Large intestine (tissue), 3 donors: ENCODE results near the gene CCL26. TPM values are rescaled to one million over a fixed set of nuclear protein-coding genes. Genes with fewer than 3 reads are reported as not detected.
"Not testable (repeated sequence)": the region's sequence is repeated elsewhere in the genome, so short reads cannot be mapped to it uniquely, and the experiment has no call there.

Experiments
- DNase-seq, 2 donors: peaks; one replicate each; pipeline versions ENCODE4 v3.0.0 to v3.0.0-alpha.2; 2013
- H3K27ac ChIP-seq: one replicate; pipeline ENCODE4 v1.5.1; 2013; ENCODE audit warnings: low read length
- H3K27me3 ChIP-seq: 2 replicates; pipeline ENCODE4 v1.6.1; 2013; ENCODE audit warnings: low read length; ENCODE audit not compliant: control insufficient read depth, insufficient read depth
- H3K36me3 ChIP-seq: 2 replicates; pipeline ENCODE4 v1.6.1; 2013; ENCODE audit warnings: low read length; ENCODE audit not compliant: control insufficient read depth, insufficient read depth
- H3K4me1 ChIP-seq: one replicate; pipeline ENCODE4 v1.6.1; 2013; ENCODE audit warnings: low read length; ENCODE audit not compliant: control insufficient read depth, insufficient read depth
- H3K4me3 ChIP-seq: one replicate; pipeline ENCODE4 v1.5.1; 2013; ENCODE audit warnings: low read length
- H3K9me3 ChIP-seq: one replicate; pipeline ENCODE4 v1.6.1; 2013; ENCODE audit warnings: mild to moderate bottlenecking, low read depth, low read length, moderate library complexity; ENCODE audit not compliant: control insufficient read depth
- WGBS: methylation state at CpG from one replicate; pipeline ENCODE4 v1.1.5; 2013; ENCODE audit warnings: low lambda C conversion rate; ENCODE audit not compliant: insufficient coverage; 5-methylcytosine and 5-hydroxymethylcytosine counted together
- polyA plus RNA-seq: library from polyadenylated mRNA; unstranded; fragments of 120-200 nt; gene quantifications from one replicate; pipeline ENCODE4 v1.2.1, GENCODE V29; 2013

Gene CCL26
- polyA plus RNA-seq, 1 donor = 0.12 TPM

DNA sequence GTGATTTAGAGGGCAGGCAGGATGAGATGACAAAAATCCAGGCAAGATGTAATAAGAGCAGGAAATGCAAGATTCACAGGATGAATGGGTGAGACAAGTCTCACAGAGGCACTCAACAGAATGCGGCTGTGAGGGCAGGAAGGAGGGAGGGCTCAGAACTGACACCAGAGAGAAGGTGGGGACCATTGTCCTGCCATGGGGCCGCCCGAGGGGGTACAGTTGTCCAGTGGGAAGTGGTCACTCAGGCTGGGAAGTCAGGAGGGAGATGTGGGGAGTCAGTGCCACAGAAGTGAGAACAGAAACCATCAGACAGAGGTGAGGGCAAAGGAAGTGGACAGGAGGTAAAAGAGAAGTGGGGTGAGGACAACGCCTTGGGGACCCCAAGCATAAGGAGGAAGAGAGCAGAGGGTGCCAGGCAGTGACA lies 42.1 kb downstream of the CCL26 start:
- WGBS = no CpG with 5 or more reads among the region's 4 CpGs
- DNase-seq = no peak
- H3K27me3 ChIP-seq = no peaks in the 10 kb centered on the region
- H3K36me3 ChIP-seq = no peaks in the 10 kb centered on the region
- H3K4me1 ChIP-seq = no peaks in the 10 kb centered on the region
- H3K27ac ChIP-seq = no peak overlapping the region
- H3K4me3 ChIP-seq = no peak overlapping the region
- H3K9me3 ChIP-seq = no peaks in the 10 kb centered on the region

DNA sequence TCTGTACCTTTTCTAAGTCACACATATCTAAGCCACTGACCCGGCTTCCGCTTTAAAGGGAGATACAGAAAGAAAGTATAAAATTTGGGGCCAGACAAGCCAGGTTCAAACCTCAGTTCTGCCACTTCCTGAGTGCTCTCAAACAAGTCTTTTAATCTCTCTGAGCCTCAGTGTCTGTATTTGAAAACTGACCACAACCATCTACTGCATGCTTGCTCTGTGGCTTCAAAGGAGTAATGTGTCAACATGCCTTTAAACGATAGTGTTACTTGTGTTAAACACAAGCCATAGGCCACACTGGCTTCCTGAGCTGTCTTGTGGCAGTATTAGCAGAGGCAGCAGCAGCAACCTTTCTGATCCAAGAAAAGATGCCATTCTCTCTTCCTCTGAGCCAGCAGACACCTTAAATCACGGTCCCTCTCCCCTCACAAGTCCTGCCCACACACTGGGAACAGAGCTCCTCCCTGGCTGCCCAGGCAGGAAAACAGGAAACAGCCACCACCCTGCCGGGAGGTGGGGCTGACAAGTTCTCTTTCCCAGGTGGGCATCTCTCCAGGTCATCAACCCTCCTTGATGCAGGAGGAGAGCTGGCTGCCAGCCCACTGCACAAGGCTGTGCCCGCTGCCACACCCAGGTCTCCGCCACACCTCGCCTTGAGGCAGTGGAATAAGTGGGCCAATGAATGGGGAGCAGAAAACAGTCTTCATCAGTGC lies 44.0 kb downstream of the CCL26 start:
- Histone ChIP-seq H3K4me1 (no peaks in the 10 kb centered on the region), H3K9me3 (no peaks in the 10 kb centered on the region), H3K36me3 (no peaks in the 10 kb centered on the region), H3K27ac (no peak overlapping the region), H3K27me3 (no peaks in the 10 kb centered on the region), H3K4me3 (no peak overlapping the region)
- WGBS = no CpG with 5 or more reads among the region's 8 CpGs
- DNase-seq = no peak

DNA sequence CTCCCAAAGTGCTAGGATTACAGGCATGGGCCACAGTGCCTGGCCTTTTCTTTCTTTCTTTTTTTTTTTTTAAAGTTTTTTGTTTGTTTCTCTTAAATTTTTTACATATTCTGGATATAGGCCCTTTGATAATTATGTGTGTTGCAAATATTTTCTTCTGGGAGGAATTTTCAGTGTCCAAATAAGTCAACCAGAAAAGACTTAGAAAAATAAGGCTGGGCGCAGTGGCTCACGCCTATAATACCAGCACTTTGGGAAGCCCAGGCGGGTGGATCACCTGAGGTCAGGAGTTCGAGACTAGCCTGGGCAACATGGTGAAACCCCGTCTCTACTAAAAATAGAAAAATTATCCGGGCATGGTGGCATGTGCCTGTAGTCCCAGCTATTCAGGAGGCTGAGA lies 44.7 kb downstream of the CCL26 start:
- not testable (repeated sequence) for H3K4me1 ChIP-seq, H3K9me3 ChIP-seq, H3K36me3 ChIP-seq, H3K27me3 ChIP-seq, DNase-seq, H3K4me3 ChIP-seq, H3K27ac ChIP-seq
- WGBS = 100% methylated on average over 1 of the region's 6 CpGs

DNA sequence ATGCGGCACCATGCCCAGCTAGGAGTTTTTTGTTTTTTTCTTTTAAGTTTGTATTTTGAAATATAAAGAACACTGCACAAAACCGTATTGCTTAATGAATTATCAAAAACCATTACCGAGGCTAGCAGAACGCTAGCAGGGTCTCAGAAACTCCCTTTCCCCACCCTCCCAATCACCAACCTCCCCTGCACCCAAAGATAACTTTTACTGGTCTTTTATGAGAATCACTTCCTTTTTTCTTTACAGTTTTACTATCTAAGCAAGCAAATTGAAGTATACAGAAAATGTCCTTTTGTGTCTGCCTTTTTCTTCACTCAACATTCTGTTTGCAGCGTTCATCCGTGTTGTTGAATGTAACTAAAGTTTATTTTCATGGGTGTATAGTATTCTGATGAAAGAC lies 46.7 kb downstream of the CCL26 start:
- WGBS = 85% methylated on average over 4 of the region's 6 CpGs
- Histone ChIP-seq H3K36me3 (no peaks in the 10 kb centered on the region), H3K27me3 (no peaks in the 10 kb centered on the region), H3K27ac (no peak overlapping the region), H3K9me3 (no peaks in the 10 kb centered on the region), H3K4me1 (no peaks in the 10 kb centered on the region), H3K4me3 (no peak overlapping the region)
- DNase-seq = no peak

DNA sequence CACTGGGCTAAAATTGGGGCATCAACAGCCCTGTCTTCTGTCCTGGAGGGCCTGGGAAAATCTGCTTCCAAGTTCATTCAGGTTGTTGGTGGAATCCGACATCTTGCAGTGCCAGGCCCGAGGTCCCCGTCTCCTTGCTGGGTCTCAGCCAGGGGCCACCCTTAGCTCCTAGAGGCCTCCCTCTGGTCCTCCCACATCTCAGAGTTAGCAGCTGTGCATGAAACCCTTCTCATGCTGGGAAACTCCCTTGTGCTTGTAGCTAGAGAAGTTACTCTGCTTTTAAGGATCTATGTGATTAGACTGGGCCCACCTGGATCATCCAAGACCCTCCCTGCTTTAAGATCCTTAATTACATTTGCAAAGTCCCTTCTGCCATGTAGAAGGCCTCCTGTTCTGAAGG lies 48.6 kb downstream of the CCL26 start:
- Histone ChIP-seq H3K4me3 (no peak overlapping the region), H3K27me3 (no peaks in the 10 kb centered on the region), H3K36me3 (no peaks in the 10 kb centered on the region), H3K9me3 (no peaks in the 10 kb centered on the region), H3K4me1 (no peaks in the 10 kb centered on the region), H3K27ac (no peak overlapping the region)
- no CpG with 5 or more reads among the region's 3 CpGs for WGBS
- no peak for DNase-seq

DNA sequence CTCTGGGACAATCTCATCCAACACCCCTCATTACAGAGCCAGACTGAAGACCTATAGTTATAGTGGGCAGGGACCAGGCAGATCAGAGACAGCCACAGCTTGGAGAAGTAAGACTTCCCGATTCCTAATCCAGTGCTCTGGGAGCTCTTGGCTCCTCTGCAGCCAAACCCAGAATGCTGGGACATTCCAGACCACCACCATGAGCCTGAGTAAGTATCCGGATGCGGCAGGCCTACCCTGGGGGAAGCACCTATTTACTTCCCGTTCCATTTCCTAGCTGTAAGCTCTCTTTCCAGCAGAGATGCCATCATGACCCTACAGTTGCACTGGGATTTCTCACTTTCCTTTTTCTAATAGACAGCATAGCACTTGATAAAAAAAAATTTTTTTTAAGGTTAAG lies 49.6 kb downstream of the CCL26 start:
- DNase-seq = no peak
- Histone ChIP-seq H3K36me3 (no peaks in the 10 kb centered on the region), H3K4me3 (no peak overlapping the region), H3K27ac (no peak overlapping the region), H3K27me3 (no peaks in the 10 kb centered on the region), H3K4me1 (no peaks in the 10 kb centered on the region), H3K9me3 (no peaks in the 10 kb centered on the region)
- no CpG with 5 or more reads among the region's 4 CpGs for WGBS

DNA sequence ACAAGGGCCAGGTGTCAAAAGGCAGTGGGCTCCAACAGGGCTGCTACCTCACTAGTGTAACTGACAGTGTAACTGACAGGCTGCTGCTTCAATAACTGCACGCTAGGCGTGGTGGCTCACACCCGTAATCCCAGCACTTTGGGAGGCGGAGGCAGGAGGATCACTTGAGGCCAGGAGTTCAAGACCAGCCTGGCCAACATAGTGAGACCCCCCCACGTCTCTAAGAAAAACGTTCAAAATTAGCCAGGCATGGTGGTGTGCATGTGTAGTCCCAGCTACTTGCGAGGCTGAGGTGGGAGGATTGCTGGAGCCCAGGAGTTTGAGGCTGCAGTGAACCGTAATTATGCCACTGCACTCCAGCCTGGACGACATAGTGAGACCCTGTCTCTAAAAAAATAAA lies 50.1 kb downstream of the CCL26 start:
- no CpG with 5 or more reads among the region's 9 CpGs for WGBS
- H3K9me3 ChIP-seq, H3K27ac ChIP-seq, H3K36me3 ChIP-seq, H3K27me3 ChIP-seq, H3K4me1 ChIP-seq, H3K4me3 ChIP-seq, DNase-seq: not testable (repeated sequence)

DNA sequence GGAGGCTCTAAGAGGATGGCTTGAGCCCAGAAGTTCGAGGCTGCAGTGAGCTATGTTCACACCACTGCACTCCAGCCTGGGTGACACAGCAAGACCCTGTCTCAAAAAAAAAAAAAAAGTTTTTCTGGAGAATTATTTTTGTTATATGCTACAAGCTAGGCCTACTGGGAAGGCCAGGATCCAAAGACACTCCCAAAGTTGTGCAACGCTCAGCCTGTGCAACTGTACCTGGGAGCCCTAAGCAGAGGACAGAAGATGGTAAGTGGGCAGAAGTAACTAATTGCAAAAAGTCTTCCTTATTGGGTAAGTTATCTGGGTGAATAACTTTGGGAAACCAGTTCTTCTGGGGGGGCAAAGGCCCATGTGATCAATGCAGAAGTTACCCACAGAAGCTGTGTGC lies 50.6 kb downstream of the CCL26 start:
- H3K4me3 ChIP-seq = no peak overlapping the region
- WGBS = no CpG with 5 or more reads among the region's 2 CpGs

DNA sequence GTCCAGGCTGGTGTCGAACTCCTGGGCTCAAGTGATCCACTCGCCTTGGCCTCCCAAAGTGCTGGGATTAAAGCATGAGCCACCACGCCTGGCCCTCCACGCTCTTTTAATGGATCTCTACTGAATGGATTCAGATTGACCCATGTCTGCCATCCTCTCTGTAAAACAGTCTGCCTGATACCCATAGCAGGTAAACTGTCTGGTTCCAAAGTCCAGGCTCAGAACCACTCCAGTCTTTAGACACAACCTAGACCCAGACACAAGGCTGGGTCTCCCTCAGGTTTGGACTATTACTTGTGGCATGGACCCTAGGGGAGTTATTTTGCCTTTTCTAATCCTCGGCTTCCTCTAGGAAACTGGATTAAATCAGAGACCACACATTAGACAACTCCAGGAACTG lies 52.4 kb downstream of the CCL26 start:
- Histone ChIP-seq H3K9me3 (no peaks in the 10 kb centered on the region), H3K36me3 (no peaks in the 10 kb centered on the region), H3K27ac (no peak overlapping the region), H3K4me1 (no peaks in the 10 kb centered on the region), H3K27me3 (no peaks in the 10 kb centered on the region), H3K4me3 (no peak overlapping the region)
- no peak for DNase-seq
- no CpG with 5 or more reads among the region's 5 CpGs for WGBS

More for the DNA sequence above, 50.6 kb downstream of the CCL26 start:
- no peak for DNase-seq
- no peaks in the 10 kb centered on the region for H3K36me3 ChIP-seq
- no peak overlapping the region for H3K27ac ChIP-seq
- H3K9me3 ChIP-seq = no peaks in the 10 kb centered on the region
- no peaks in the 10 kb centered on the region for H3K4me1 ChIP-seq
- H3K27me3 ChIP-seq = no peaks in the 10 kb centered on the region
